ENCODE results near the gene NUDT15. TPM values are rescaled to one million over a fixed set of nuclear protein-coding genes. Genes with fewer than 3 reads are reported as not detected.

The NUDT15 gene
- total RNA-seq = 5.5 and 6.2 TPM in 2 replicates

DNA sequence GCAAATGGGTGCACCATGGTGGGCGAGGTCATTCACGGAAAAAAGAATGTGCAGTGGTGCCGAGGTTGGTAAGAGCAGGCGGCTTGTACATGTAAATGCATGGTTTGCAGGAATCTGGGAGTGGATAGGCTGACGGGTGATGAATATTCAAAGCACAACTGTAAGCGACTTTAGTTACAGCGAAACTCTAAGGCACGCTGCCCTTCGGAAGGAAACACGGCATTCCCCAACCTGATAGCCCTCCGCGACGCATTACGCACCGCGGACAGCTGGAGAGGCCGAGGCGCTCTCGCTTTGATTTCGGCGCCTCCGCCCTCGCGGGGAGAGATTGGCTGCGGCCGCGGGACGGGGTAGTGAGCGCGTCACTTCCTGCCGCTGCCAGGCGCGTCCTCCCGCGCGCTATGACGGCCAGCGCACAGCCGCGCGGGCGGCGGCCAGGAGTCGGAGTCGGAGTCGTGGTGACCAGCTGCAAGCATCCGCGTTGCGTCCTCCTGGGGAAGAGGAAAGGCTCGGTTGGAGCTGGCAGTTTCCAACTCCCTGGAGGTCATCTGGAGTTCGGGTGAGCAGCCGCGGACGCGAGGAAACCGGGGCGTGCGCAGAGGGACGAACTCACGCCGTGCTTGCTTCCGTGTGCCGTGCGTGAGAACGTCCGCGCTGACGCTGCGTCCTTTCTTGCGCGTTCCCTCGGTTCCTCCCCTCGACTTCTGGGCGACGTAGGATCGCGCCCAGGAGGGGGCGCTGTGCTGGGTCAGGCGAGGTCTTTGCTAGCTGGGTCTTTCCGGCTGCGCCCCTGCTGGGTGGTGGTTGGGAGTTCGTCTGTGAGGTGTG lies at the start of gene NUDT15:
Gene NUDT15 (plus strand): TSS at position 381 of the 828 bp plus-strand sequence. CDS start 21 bp downstream, at position 402.
- peaks cover 29% of the 10 kb centered on the region for H3K4me1 Mint-ChIP-seq
- peak; percentile 94 for ATAC-seq (ENCODE audit: low read depth)
- peak within 1 kb of the TSS; percentile 96 for H3K27ac Mint-ChIP-seq
- POLR2A ChIA-PET = interaction anchor here (0.5 to 2.8 kb wide), 13 partner anchors 10 to 1755 kb away, joined by 3 to 12 read pairs (median 7); partner anchors contain the start of genes ITM2B, KPNA3, MED4 and RB1
- peaks cover 24% of the 10 kb centered on the region for H3K36me3 Mint-ChIP-seq (ENCODE audit: low read depth)
- H3K27me3 Mint-ChIP-seq = no peaks in the 10 kb centered on the region
- intact Hi-C loops (cut with micrococcal nuclease) = loop anchor here (1.0 to 5.0 kb wide), 11 partner anchors 36 to 1410 kb away; partner anchors contain the start of genes ESD, FNDC3A, ITM2B and MED4
- CTCF ChIA-PET = interaction anchor here (0.6 to 2.8 kb wide), 12 partner anchors 9 to 731 kb away, joined by 3 to 15 read pairs (median 4); partner anchors contain the start of gene MED4
- TF ChIP-seq, protein P1, sequence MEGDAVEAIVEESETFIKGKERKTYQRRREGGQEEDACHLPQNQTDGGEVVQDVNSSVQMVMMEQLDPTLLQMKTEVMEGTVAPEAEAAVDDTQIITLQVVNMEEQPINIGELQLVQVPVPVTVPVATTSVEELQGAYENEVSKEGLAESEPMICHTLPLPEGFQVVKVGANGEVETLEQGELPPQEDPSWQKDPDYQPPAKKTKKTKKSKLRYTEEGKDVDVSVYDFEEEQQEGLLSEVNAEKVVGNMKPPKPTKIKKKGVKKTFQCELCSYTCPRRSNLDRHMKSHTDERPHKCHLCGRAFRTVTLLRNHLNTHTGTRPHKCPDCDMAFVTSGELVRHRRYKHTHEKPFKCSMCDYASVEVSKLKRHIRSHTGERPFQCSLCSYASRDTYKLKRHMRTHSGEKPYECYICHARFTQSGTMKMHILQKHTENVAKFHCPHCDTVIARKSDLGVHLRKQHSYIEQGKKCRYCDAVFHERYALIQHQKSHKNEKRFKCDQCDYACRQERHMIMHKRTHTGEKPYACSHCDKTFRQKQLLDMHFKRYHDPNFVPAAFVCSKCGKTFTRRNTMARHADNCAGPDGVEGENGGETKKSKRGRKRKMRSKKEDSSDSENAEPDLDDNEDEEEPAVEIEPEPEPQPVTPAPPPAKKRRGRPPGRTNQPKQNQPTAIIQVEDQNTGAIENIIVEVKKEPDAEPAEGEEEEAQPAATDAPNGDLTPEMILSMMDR (IDR thresholded peaks at IDR 0.05) = peak; percentile 83
- peak within 1 kb of the TSS; percentile 93 for H3K4me3 Mint-ChIP-seq
- DNase-seq = peak; percentile 92
- H3K9me3 Mint-ChIP-seq = no peaks in the 10 kb centered on the region

GRCh38 chr13:47990427-47990826 lies 47.1 kb upstream of the NUDT15 start:
- POLR2A ChIA-PET = no interaction called here
- no peak overlapping the region for H3K4me3 Mint-ChIP-seq
- peaks cover 76% of the 10 kb centered on the region for H3K36me3 Mint-ChIP-seq (ENCODE audit: low read depth)
- H3K27me3 Mint-ChIP-seq = no peaks in the 10 kb centered on the region
- peaks cover 2% of the 10 kb centered on the region for H3K4me1 Mint-ChIP-seq
- TF ChIP-seq, protein P1 (IDR thresholded peaks at IDR 0.05) = no peak
- ATAC-seq (ENCODE audit: low read depth) (no peak), DNase-seq (no peak)
- CTCF ChIA-PET = no interaction called here
- H3K9me3 Mint-ChIP-seq = peaks cover 2% of the 10 kb centered on the region
- no peak overlapping the region for H3K27ac Mint-ChIP-seq
- intact Hi-C loops (cut with micrococcal nuclease) = no loop called here

- no peak for DNase-seq
- no peaks in the 10 kb centered on the region for H3K9me3 Mint-ChIP-seq
- TF ChIP-seq, protein P1 (IDR thresholded peaks at IDR 0.05) = no peak
- ATAC-seq (ENCODE audit: low read depth) = no peak
- peaks cover 70% of the 10 kb centered on the region for H3K36me3 Mint-ChIP-seq (ENCODE audit: low read depth)
- H3K27ac Mint-ChIP-seq = no peak overlapping the region
- H3K4me1 Mint-ChIP-seq = peaks cover 2% of the 10 kb centered on the region
- ChIA-PET POLR2A (no interaction called here), CTCF (no interaction called here)
- H3K4me3 Mint-ChIP-seq = no peak overlapping the region
- intact Hi-C loops (cut with micrococcal nuclease) = no loop called here
- H3K27me3 Mint-ChIP-seq = no peaks in the 10 kb centered on the region
Measured at GRCh38 chr13:47990920-47991466, 46.5 kb upstream of the NUDT15 start.

DNA sequence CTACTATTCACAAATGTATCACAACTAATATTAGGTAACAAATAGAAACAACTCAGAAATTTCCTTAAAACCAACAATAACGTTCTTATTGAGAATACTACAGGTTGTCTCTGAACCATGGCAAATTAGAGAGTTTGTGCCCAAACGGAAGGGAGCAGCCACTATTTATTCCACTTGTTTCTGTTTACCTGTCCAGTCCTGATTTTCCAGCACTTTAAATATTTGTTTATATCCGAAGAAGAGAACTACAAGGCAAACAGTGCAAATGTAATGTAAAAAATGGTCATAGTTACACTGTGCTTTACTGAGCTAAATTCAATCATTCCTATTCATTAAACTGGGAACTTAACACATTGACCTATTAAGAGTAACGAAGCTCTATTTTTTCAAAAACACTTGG lies 45.7 kb upstream of the NUDT15 start:
- Mint-ChIP-seq H3K27me3 (no peaks in the 10 kb centered on the region), H3K36me3 (ENCODE audit: low read depth) (peaks cover 67% of the 10 kb centered on the region), H3K9me3 (no peaks in the 10 kb centered on the region), H3K4me3 (no peak overlapping the region), H3K4me1 (peaks cover 2% of the 10 kb centered on the region), H3K27ac (no peak overlapping the region)
- TF ChIP-seq, protein P1 (IDR thresholded peaks at IDR 0.05) = no peak
- DNase-seq (no peak), ATAC-seq (ENCODE audit: low read depth) (no peak)
- intact Hi-C loops (cut with micrococcal nuclease) = no loop called here
- ChIA-PET POLR2A (no interaction called here), CTCF (no interaction called here)

- TF ChIP-seq, protein P1 (IDR thresholded peaks at IDR 0.05) = no peak
- Mint-ChIP-seq H3K4me3 (no peak overlapping the region), H3K27me3 (no peaks in the 10 kb centered on the region)
Measured at GRCh38 chr13:47997384-47997783, 40.1 kb upstream of the NUDT15 start.

More at GRCh38 chr13:47997384-47997783, 40.1 kb upstream of the NUDT15 start:
- ATAC-seq (ENCODE audit: low read depth) = no peak
- CTCF ChIA-PET = interaction anchor here (1.3 kb wide), 1 partner anchor 40 kb away, joined by 4 read pairs; the partner anchor contains the start of gene NUDT15
- Mint-ChIP-seq H3K9me3 (no peaks in the 10 kb centered on the region), H3K27ac (no peak overlapping the region), H3K4me1 (peaks cover 30% of the 10 kb centered on the region), H3K36me3 (ENCODE audit: low read depth) (peaks cover 38% of the 10 kb centered on the region)
- intact Hi-C loops (cut with micrococcal nuclease) = no loop called here
- no peak for DNase-seq
- POLR2A ChIA-PET = no interaction called here
